DOHH2 (cell line): ENCODE measurements around the gene CLEC20A.

Experiments
- H3F3A ChIP-seq: fragments of 200-600 bp; sonication (generic), shearing (Covaris generic); 2 replicates; pipeline ENCODE4 v1.6.0; 2016; ENCODE audit warnings: antibody characterized with exemption, mild to moderate bottlenecking; ENCODE audit not compliant: control insufficient read depth, insufficient read depth
- H3K27ac ChIP-seq: fragments of 200-600 bp; sonication (generic); 2 replicates; pipeline ENCODE4 v1.5.1; 2014; ENCODE audit warnings: low read depth, mild to moderate bottlenecking, low read length, moderate library complexity
- H3K27me3 ChIP-seq: fragments of 200-600 bp; sonication (generic); 2 replicates; pipeline ENCODE4 v1.6.1; 2014; ENCODE audit warnings: mild to moderate bottlenecking, low read length, mixed read lengths; ENCODE audit not compliant: control insufficient read depth
- H3K36me3 ChIP-seq: fragments of 200-600 bp; sonication (generic); 2 replicates; pipeline ENCODE4 v1.6.1; 2014; ENCODE audit warnings: mild to moderate bottlenecking, low read length, moderate library complexity, mixed read lengths; ENCODE audit not compliant: control insufficient read depth
- H3K4me1 ChIP-seq: fragments of 200-600 bp; sonication (generic); 2 replicates; pipeline ENCODE4 v1.6.1; 2014; ENCODE audit warnings: mild to moderate bottlenecking, low read length, mixed read lengths; ENCODE audit not compliant: control insufficient read depth
- H3K4me2 ChIP-seq: fragments of 200-600 bp; sonication (generic); 2 replicates; pipeline ENCODE4 v1.6.0; 2014; ENCODE audit warnings: mild to moderate bottlenecking, low read length, moderate library complexity
- H3K4me3 ChIP-seq: fragments of 200-600 bp; sonication (generic); 2 replicates; pipeline ENCODE4 v1.5.1; 2014; ENCODE audit warnings: mild to moderate bottlenecking, low read length, mixed read lengths
- H3K79me2 ChIP-seq: fragments of 200-600 bp; sonication (generic); 2 replicates; pipeline ENCODE4 v1.6.1; 2014; ENCODE audit warnings: mild to moderate bottlenecking, low read length, mixed read lengths; ENCODE audit not compliant: control insufficient read depth
- H3K9me2 ChIP-seq: fragments of 200-600 bp; sonication (generic); replicated peaks from 2 replicates; pipeline ENCODE4 v1.6.1; 2014; ENCODE audit warnings: mild to moderate bottlenecking, low read length, mixed read lengths; ENCODE audit not compliant: control insufficient read depth
- H3K9me3 ChIP-seq: fragments of 200-600 bp; sonication (generic); 2 replicates; pipeline ENCODE4 v1.6.1; 2014; ENCODE audit warnings: antibody characterized with exemption, low read length, mixed read lengths; ENCODE audit not compliant: control insufficient read depth, insufficient read depth
- H4K20me1 ChIP-seq: fragments of 200-600 bp; sonication (generic); 2 replicates; pipeline ENCODE4 v1.6.0; 2014; ENCODE audit warnings: low read depth, mild to moderate bottlenecking, antibody characterized with exemption, low read length, moderate library complexity; ENCODE audit not compliant: control insufficient read depth, insufficient read depth
- EZH2phosphoT487 ChIP-seq: fragments of 200-600 bp; sonication (generic); IDR thresholded peaks from 2 replicates; pipeline ENCODE4 v1.6.1; 2017; ENCODE audit warnings: borderline replicate concordance, mild to moderate bottlenecking, antibody characterized with exemption, low read length, moderate library complexity, mixed read lengths
- TF ChIP-seq, protein P1 (sequence below): fragments of 200-600 bp; sonication (generic); IDR thresholded peaks from one replicate; pipeline ENCODE4 v1.5.1; 2014; ENCODE audit warnings: antibody characterized with exemption, mild to moderate bottlenecking, low read depth, low read length; ENCODE audit not compliant: poor library complexity, severe bottlenecking

Gene CLEC20A

GRCh38 chr1:178536844-178537371 is 40.1 kb upstream of the CLEC20A start:
- no peaks in the 10 kb centered on the region for H3K9me2 ChIP-seq
- no peaks in the 10 kb centered on the region for H3K36me3 ChIP-seq
- no peaks in the 10 kb centered on the region; the same call in 1 of the 2 replicates for H3F3A ChIP-seq
- no peak for TF ChIP-seq EZH2phosphoT487
- TF ChIP-seq, protein P1, sequence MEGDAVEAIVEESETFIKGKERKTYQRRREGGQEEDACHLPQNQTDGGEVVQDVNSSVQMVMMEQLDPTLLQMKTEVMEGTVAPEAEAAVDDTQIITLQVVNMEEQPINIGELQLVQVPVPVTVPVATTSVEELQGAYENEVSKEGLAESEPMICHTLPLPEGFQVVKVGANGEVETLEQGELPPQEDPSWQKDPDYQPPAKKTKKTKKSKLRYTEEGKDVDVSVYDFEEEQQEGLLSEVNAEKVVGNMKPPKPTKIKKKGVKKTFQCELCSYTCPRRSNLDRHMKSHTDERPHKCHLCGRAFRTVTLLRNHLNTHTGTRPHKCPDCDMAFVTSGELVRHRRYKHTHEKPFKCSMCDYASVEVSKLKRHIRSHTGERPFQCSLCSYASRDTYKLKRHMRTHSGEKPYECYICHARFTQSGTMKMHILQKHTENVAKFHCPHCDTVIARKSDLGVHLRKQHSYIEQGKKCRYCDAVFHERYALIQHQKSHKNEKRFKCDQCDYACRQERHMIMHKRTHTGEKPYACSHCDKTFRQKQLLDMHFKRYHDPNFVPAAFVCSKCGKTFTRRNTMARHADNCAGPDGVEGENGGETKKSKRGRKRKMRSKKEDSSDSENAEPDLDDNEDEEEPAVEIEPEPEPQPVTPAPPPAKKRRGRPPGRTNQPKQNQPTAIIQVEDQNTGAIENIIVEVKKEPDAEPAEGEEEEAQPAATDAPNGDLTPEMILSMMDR, result no peak
- H3K4me1 ChIP-seq, result peaks cover 14% of the 10 kb centered on the region
- no peaks in the 10 kb centered on the region for H3K9me3 ChIP-seq
- no peak overlapping the region for H3K4me3 ChIP-seq
- H4K20me1 ChIP-seq, result no peaks in the 10 kb centered on the region
- H3K4me2 ChIP-seq, result no peak overlapping the region
- H3K79me2 ChIP-seq, result no peaks in the 10 kb centered on the region
- no peaks in the 10 kb centered on the region for H3K27me3 ChIP-seq
- H3K27ac ChIP-seq, result no peak overlapping the region

GRCh38 chr1:178536329-178536728 is 39.6 kb upstream of the CLEC20A start:
- Histone ChIP-seq H4K20me1 (no peaks in the 10 kb centered on the region), H3K27ac (no peak overlapping the region), H3K9me3 (no peaks in the 10 kb centered on the region), H3K79me2 (no peaks in the 10 kb centered on the region), H3K9me2 (no peaks in the 10 kb centered on the region), H3K4me1 (peaks cover 9% of the 10 kb centered on the region), H3K4me3 (no peak overlapping the region), H3K27me3 (no peaks in the 10 kb centered on the region), H3F3A (no peaks in the 10 kb centered on the region; the same call in 1 of the 2 replicates), H3K4me2 (no peak overlapping the region), H3K36me3 (no peaks in the 10 kb centered on the region)
- TF ChIP-seq EZH2phosphoT487, result no peak
- TF ChIP-seq, protein P1, result no peak

- H3K36me3 ChIP-seq, result no peaks in the 10 kb centered on the region
- TF ChIP-seq EZH2phosphoT487, result no peak
- no peak overlapping the region for H3K4me2 ChIP-seq
- H4K20me1 ChIP-seq, result no peaks in the 10 kb centered on the region
- H3K9me3 ChIP-seq, result no peaks in the 10 kb centered on the region
- H3K79me2 ChIP-seq, result no peaks in the 10 kb centered on the region
- no peak overlapping the region for H3K27ac ChIP-seq
- H3F3A ChIP-seq, result no peaks in the 10 kb centered on the region
- peaks cover 6% of the 10 kb centered on the region for H3K4me1 ChIP-seq
- H3K4me3 ChIP-seq, result no peak overlapping the region
- no peaks in the 10 kb centered on the region for H3K9me2 ChIP-seq
- no peaks in the 10 kb centered on the region for H3K27me3 ChIP-seq
These were observed 37.5 kb upstream of the CLEC20A start for GRCh38 chr1:178534137-178534868.

DNA sequence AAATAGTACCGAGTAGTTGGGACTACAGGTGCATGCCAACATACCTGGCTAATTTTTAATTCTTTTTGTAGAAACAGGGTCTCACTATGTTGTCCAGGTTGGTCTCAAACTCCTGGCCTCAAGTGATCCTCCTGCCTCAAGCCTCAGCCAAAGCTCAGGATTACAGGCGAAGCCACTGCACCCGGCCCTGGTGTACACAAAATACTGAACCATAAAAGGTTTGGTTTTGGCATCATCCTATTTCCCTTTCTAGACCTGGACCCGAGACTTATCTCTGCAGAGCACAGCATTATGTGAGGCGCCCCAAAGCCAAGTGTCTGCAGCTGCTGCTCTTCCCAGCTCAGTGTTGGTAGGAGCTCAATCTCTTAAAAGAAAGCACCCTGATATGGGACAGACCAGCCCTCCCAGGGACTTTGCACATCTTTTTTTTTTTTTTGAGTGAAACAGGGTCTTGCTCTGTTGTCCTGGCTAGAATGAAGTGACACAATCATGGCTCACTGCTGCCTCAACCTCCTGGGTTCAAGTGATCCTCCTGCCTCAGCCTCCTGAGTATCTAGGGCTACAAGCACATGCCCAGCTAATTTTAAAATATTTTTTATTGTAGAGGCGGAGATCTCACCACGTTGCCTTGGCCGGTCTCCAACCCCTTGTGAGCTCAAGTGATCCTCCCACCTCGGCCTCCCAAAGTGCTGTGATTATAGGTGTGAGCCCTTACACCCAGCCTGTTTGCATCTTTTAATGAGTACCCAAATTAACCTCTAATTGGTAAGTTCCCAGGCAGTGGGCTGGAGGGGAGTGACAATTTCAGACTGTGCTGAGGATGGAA is 36.6 kb upstream of the CLEC20A start:
- Histone ChIP-seq H4K20me1 (no peaks in the 10 kb centered on the region), H3K36me3 (no peaks in the 10 kb centered on the region), H3K4me2 (no peak overlapping the region), H3F3A (no peaks in the 10 kb centered on the region), H3K4me3 (no peak overlapping the region), H3K9me2 (no peaks in the 10 kb centered on the region), H3K4me1 (peaks cover 6% of the 10 kb centered on the region), H3K79me2 (no peaks in the 10 kb centered on the region), H3K27ac (no peak overlapping the region), H3K9me3 (no peaks in the 10 kb centered on the region), H3K27me3 (no peaks in the 10 kb centered on the region)
- no peak for TF ChIP-seq EZH2phosphoT487
- TF ChIP-seq, protein P1, result no peak
